Measurements from ENCODE around the gene IPPK.

The IPPK gene

GRCh38 chr9:92669890-92670708, at the start of gene IPPK:
Gene IPPK, minus strand, starts transcription at chr9:92670131. Its CDS starts 143 bp downstream, at chr9:92669988.
- DNase-seq (ENCODE audit: low spot score): peak; percentile 98

GRCh38 chr9:92719028-92719647, 49.2 kb upstream of the IPPK start:
- DNase-seq (ENCODE audit: low spot score): no peak

- DNase-seq (ENCODE audit: low spot score): no peak
Observed at GRCh38 chr9:92718086-92719001, 48.4 kb upstream of the IPPK start.

- DNase-seq (ENCODE audit: low spot score): no peak
Observed at GRCh38 chr9:92717201-92718085, 47.5 kb upstream of the IPPK start.

GRCh38 chr9:92716557-92716956, 46.6 kb upstream of the IPPK start:
- no peak for DNase-seq (ENCODE audit: low spot score)

- no peak for DNase-seq (ENCODE audit: low spot score)
Observed at GRCh38 chr9:92715488-92716231, 45.7 kb upstream of the IPPK start.

GRCh38 chr9:92714787-92715487, 45.0 kb upstream of the IPPK start:
- DNase-seq (ENCODE audit: low spot score): no peak

- DNase-seq (ENCODE audit: low spot score): no peak
Observed at GRCh38 chr9:92714016-92714415, 44.1 kb upstream of the IPPK start.

GRCh38 chr9:92713528-92713927, 43.6 kb upstream of the IPPK start:
- DNase-seq (ENCODE audit: low spot score): no peak

- DNase-seq (ENCODE audit: low spot score): no peak
Observed at GRCh38 chr9:92712767-92713166, 42.8 kb upstream of the IPPK start.

GRCh38 chr9:92711844-92712243, 41.9 kb upstream of the IPPK start:
- no peak for DNase-seq (ENCODE audit: low spot score)

- no peak for DNase-seq (ENCODE audit: low spot score)
Observed at GRCh38 chr9:92711146-92711545, 41.2 kb upstream of the IPPK start.

GRCh38 chr9:92710368-92710767, 40.4 kb upstream of the IPPK start:
- no peak for DNase-seq (ENCODE audit: low spot score)

GRCh38 chr9:92709954-92710353, 40.0 kb upstream of the IPPK start:
- no peak for DNase-seq (ENCODE audit: low spot score)

GRCh38 chr9:92709240-92709639, 39.3 kb upstream of the IPPK start:
- DNase-seq (ENCODE audit: low spot score): no peak

- DNase-seq (ENCODE audit: low spot score): no peak
Observed at GRCh38 chr9:92707530-92707929, 37.6 kb upstream of the IPPK start.

- peak; percentile 26 for DNase-seq (ENCODE audit: low spot score)
Observed at GRCh38 chr9:92706218-92706940, 36.4 kb upstream of the IPPK start.

- DNase-seq (ENCODE audit: low spot score): no peak
Observed at GRCh38 chr9:92704528-92704927, 34.6 kb upstream of the IPPK start.

- DNase-seq (ENCODE audit: low spot score): no peak
Observed at GRCh38 chr9:92696619-92697018, 26.7 kb upstream of the IPPK start.

All from pons (tissue), 1 donor.